Left ventricle myocardium inferior (tissue), 1 donor: Measurements from ENCODE around the gene MACROD2. TPM values are rescaled to one million over a fixed set of nuclear protein-coding genes. Genes with fewer than 3 reads are reported as not detected.

Experiments used
- DNase-seq: peaks from one replicate; pipeline ENCODE4 v3.0.0-alpha.2; 2020
- H3K27ac ChIP-seq: fragments of 200-600 bp; replicated peaks from 2 replicates; pipeline ENCODE4 v1.8.0; 2021
- H3K27me3 ChIP-seq: fragments of 200-600 bp; 2 replicates; pipeline ENCODE4 v1.8.0; 2021; ENCODE audit warnings: low read depth
- H3K36me3 ChIP-seq: fragments of 200-600 bp; 2 replicates; pipeline ENCODE4 v1.8.0; 2021
- H3K4me1 ChIP-seq: fragments of 200-600 bp; 2 replicates; pipeline ENCODE4 v1.8.0; 2021
- H3K4me3 ChIP-seq: fragments of 200-600 bp; 2 replicates; pipeline ENCODE4 v1.8.0; 2021; ENCODE audit warnings: mild to moderate bottlenecking, moderate library complexity
- H3K9me3 ChIP-seq: fragments of 200-600 bp; replicated peaks from 2 replicates; pipeline ENCODE4 v1.8.0; 2021
- CTCF ChIP-seq: fragments of 200-600 bp; IDR thresholded peaks from 2 replicates; pipeline ENCODE4 v1.8.0; 2021; ENCODE audit warnings: antibody characterized with exemption, mild to moderate bottlenecking, borderline replicate concordance
- intact Hi-C: fragments of 100-400 bp; cut with micrococcal nuclease; formaldehyde crosslinking; loops from one replicate; pipeline ENCODE4 v1.11.0; 2022
- total RNA-seq: library from RNA; stranded (reverse); fragmentation: NEBNext Ultra II Directional; extraction: Animal tissue kit (Norgen Biotek cat#: 25700); gene quantifications from one replicate; pipeline ENCODE4 v1.2.1, GENCODE V29; 2021
- donor health status: DM: no; HTN: yes; CAD: no; lungs with severe emphysema.

Gene MACROD2
- total RNA-seq, 1 donor from 2014 or later = 3.6 TPM

GRCh38 chr20:15267935-15268334, 1272.6 kb downstream of the MACROD2 start:
- H3K4me1 ChIP-seq = no peaks in the 10 kb centered on the region
- H3K36me3 ChIP-seq = no peaks in the 10 kb centered on the region
- no peak overlapping the region for H3K27ac ChIP-seq
- DNase-seq = no peak
- H3K9me3 ChIP-seq = peaks cover 6% of the 10 kb centered on the region
- no peaks in the 10 kb centered on the region for H3K27me3 ChIP-seq
- H3K4me3 ChIP-seq = no peak overlapping the region
- intact Hi-C loops = no loop called here
- no peak for TF ChIP-seq CTCF

- no peak overlapping the region for H3K27ac ChIP-seq
- H3K9me3 ChIP-seq = peaks cover 5% of the 10 kb centered on the region
- TF ChIP-seq CTCF = no peak
- intact Hi-C loops = no loop called here
- no peak for DNase-seq
- no peak overlapping the region for H3K4me3 ChIP-seq
- no peaks in the 10 kb centered on the region for H3K4me1 ChIP-seq
- no peaks in the 10 kb centered on the region for H3K36me3 ChIP-seq
- H3K27me3 ChIP-seq = no peaks in the 10 kb centered on the region
Measured at GRCh38 chr20:15278041-15278440, 1282.7 kb downstream of the MACROD2 start.

GRCh38 chr20:15287329-15287728, 1292.0 kb downstream of the MACROD2 start:
- H3K4me1 ChIP-seq = no peaks in the 10 kb centered on the region
- intact Hi-C loops = no loop called here
- TF ChIP-seq CTCF = no peak
- H3K4me3 ChIP-seq = no peak overlapping the region
- no peak for DNase-seq
- no peaks in the 10 kb centered on the region for H3K36me3 ChIP-seq
- H3K9me3 ChIP-seq = no peaks in the 10 kb centered on the region
- H3K27me3 ChIP-seq = no peaks in the 10 kb centered on the region
- no peak overlapping the region for H3K27ac ChIP-seq

GRCh38 chr20:15288106-15288505, 1292.8 kb downstream of the MACROD2 start:
- intact Hi-C loops = no loop called here
- Histone ChIP-seq H3K4me3 (no peak overlapping the region), H3K36me3 (no peaks in the 10 kb centered on the region), H3K9me3 (no peaks in the 10 kb centered on the region), H3K4me1 (no peaks in the 10 kb centered on the region), H3K27me3 (no peaks in the 10 kb centered on the region), H3K27ac (no peak overlapping the region)
- no peak for TF ChIP-seq CTCF
- DNase-seq = no peak

GRCh38 chr20:15289337-15289736, 1294.0 kb downstream of the MACROD2 start:
- Histone ChIP-seq H3K4me1 (no peaks in the 10 kb centered on the region), H3K36me3 (no peaks in the 10 kb centered on the region), H3K4me3 (no peak overlapping the region), H3K9me3 (no peaks in the 10 kb centered on the region), H3K27ac (no peak overlapping the region), H3K27me3 (no peaks in the 10 kb centered on the region)
- intact Hi-C loops = no loop called here
- no peak for TF ChIP-seq CTCF
- DNase-seq = no peak

GRCh38 chr20:15292405-15292804, 1297.1 kb downstream of the MACROD2 start:
- no peaks in the 10 kb centered on the region for H3K36me3 ChIP-seq
- intact Hi-C loops = no loop called here

More at GRCh38 chr20:15292405-15292804, 1297.1 kb downstream of the MACROD2 start:
- H3K27me3 ChIP-seq = no peaks in the 10 kb centered on the region
- DNase-seq = no peak
- H3K4me3 ChIP-seq = no peak overlapping the region
- H3K27ac ChIP-seq = no peak overlapping the region
- no peak for TF ChIP-seq CTCF
- no peaks in the 10 kb centered on the region for H3K9me3 ChIP-seq
- H3K4me1 ChIP-seq = no peaks in the 10 kb centered on the region
